ENCODE measurements around the gene STRN. TPM values are rescaled to one million over a fixed set of nuclear protein-coding genes. Genes with fewer than 3 reads are reported as not detected.

Gene STRN
- total and polyA plus RNA-seq, 10 of the 15 experiments (the other 5 are each of a cell fraction or from before 2014, with no cell fraction given), result 1.00 to 19.2 (median 9.1) TPM

DNA sequence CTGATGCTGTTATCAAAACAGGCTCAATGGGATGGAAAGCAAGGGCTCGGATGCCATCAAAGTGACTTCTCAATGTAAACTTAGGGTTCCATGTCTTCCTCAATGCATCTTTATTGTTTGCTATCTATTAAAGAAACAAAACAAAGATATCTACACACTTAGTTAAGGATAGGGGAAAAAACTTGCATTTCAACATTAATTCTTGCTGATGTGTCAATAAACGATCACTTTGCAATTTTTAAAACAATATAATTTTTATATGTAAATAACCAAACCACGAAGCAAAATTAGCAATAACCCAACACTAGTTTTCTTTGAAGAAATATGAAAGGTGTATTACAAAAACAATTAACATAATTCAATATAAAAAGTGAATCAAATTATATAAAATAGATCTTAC is 96.7 kb downstream of the STRN start:
- H3K36me3 ChIP-seq (ENCODE audit: control insufficient read depth in 2 of 2, insufficient read depth in 2 of 2, low read length in 1 of 2), result peaks cover 1 to 4% of the 10 kb centered on the region in 2 experiments
- FAIRE-seq (no peak), ATAC-seq (no peak), DNase-seq (ENCODE audit: low read depth, low spot score) (no peak)
- ChIA-PET POLR2A (no interaction called here), CTCF (no interaction called here), SMC1A (ENCODE audit: uncharacterized antibody, unreplicated experiment) (interaction anchor here (1.0 kb wide), 1 partner anchor 14 kb away, joined by 5 read pairs; no protein-coding TSS in a partner anchor), RAD21 (ENCODE audit: unreplicated experiment) (no interaction called here)
- no peaks in the 10 kb centered on the region for H3K4me1 ChIP-seq (ENCODE audit: control insufficient read depth, insufficient read depth, low read length)
- H3K9ac ChIP-seq (ENCODE audit: control insufficient read depth, insufficient read depth, low read length), result no peak overlapping the region
- WGBS (ENCODE audit: insufficient coverage, insufficient replicate concordance, low lambda C conversion rate, missing lambda C conversion rate), result 64% methylated on average over 3 of the region's 3 CpGs
- no peaks in the 10 kb centered on the region for H3K79me2 ChIP-seq (ENCODE audit: control insufficient read depth, insufficient read depth, low read length)
- no peaks in the 10 kb centered on the region for H3K9me3 ChIP-seq (replicated peaks; ENCODE audit: control insufficient read depth, insufficient read depth, low read length)
- in situ Hi-C loops (cut with MboI) (no loop called here), intact Hi-C loops (cut with micrococcal nuclease; ENCODE audit: unreplicated experiment) (no loop called here)
- H3K4me3 ChIP-seq, result no peak overlapping the region
- TF ChIP-seq RELA (IDR thresholded peaks at IDR 0.05; ENCODE audit: borderline replicate concordance, partially characterized antibody), result no peak
- TF ChIP-seq, protein P1, sequence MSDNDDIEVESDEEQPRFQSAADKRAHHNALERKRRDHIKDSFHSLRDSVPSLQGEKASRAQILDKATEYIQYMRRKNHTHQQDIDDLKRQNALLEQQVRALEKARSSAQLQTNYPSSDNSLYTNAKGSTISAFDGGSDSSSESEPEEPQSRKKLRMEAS (IDR thresholded peaks at IDR 0.05; ENCODE audit: low read depth, low read length), result no peak
- no peak for TF ChIP-seq HSF1 (IDR thresholded peaks at IDR 0.05; ENCODE audit: low read depth, low read length)
- TF ChIP-seq KDM1A (IDR thresholded peaks at IDR 0.05; ENCODE audit: borderline replicate concordance), result no peak
- no peak for TF ChIP-seq MYC (IDR thresholded peaks at IDR 0.05; ENCODE audit: insufficient read depth, insufficient read length, insufficient replicate concordance, low read length, severe bottlenecking)
- TF ChIP-seq NFYB (IDR thresholded peaks at IDR 0.05; ENCODE audit: insufficient read depth, low read depth, low read length), result no peak
- TF ChIP-seq MTA3 (IDR thresholded peaks at IDR 0.05; ENCODE audit: borderline replicate concordance, low read length), result no peak
- no peak for TF ChIP-seq ZNF384 (IDR thresholded peaks at IDR 0.05; ENCODE audit: borderline replicate concordance, low read depth, low read length)
- no peak for TF ChIP-seq ZNF622 (IDR thresholded peaks at IDR 0.05)
- no peak for TF ChIP-seq HDAC6 (IDR thresholded peaks at IDR 0.05; ENCODE audit: unreplicated experiment)
- no peak for TF ChIP-seq POLR2A (IDR thresholded peaks at IDR 0.05; ENCODE audit: low read depth, low read length)
- TF ChIP-seq HDGF (IDR thresholded peaks at IDR 0.05), result no peak
- no peak overlapping the region for H3K4me2 ChIP-seq (ENCODE audit: control insufficient read depth, insufficient read depth)
- H3K27me3 ChIP-seq (replicated peaks in 1 of 2; ENCODE audit: control insufficient read depth in 2 of 2, insufficient read depth in 2 of 2, low read length in 1 of 2), result no peaks in the 10 kb centered on the region
- no peaks in the 10 kb centered on the region for H4K20me1 ChIP-seq (ENCODE audit: control insufficient read depth, insufficient read depth)
- H3K27ac ChIP-seq (ENCODE audit: control insufficient read depth, insufficient read depth), result no peak overlapping the region
- BruUV-seq (replicated peaks), result no TSS peak
- no peak overlapping the region for H2AFZ ChIP-seq (ENCODE audit: control insufficient read depth, low read depth, low read length)

Data from GM12878 (cell line).